Inflammatory macrophage treated with lipopolysaccharide for 4 hours (primary cell): ENCODE results near the gene HCN2.
"Not testable (repeated sequence)": the region's sequence is repeated elsewhere in the genome, so short reads cannot be mapped to it uniquely, and the experiment has no call there.

ENCODE experiments used
- DNase-seq: peaks from one replicate; pipeline ENCODE4 v3.0.0-alpha.2; 2020

Gene HCN2

DNA sequence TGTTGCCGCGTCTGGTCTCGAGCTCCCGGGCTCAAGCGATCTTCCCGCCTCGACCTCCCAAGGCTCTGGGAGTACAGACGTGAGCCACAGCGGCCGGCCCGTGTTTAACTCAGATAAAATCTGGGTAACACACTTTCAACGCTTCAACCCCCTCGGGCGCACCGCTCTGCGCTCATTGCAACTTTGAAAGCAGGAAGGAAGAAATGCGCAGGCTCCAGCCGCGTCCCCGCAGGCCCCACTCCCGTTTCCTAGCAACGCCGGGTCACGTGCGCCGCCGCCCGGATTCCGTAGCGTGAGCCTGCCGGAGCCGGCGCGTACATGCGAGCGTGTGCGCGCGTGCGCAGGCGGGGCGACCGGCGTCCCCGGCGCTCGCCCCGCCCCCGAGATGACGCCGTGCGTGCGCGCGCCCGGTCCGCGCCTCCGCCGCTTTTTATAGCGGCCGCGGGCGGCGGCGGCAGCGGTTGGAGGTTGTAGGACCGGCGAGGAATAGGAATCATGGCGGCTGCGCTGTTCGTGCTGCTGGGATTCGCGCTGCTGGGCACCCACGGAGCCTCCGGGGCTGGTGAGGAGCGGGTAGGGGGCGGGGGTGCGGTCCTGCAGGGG is 17.4 kb upstream of the HCN2 start, which contains the start of gene BSG:
Gene BSG (plus strand): TSS at position 457 of the 603 bp plus-strand sequence. CDS start 39 bp downstream, at position 496.
- DNase-seq = peak; percentile 99

DNA sequence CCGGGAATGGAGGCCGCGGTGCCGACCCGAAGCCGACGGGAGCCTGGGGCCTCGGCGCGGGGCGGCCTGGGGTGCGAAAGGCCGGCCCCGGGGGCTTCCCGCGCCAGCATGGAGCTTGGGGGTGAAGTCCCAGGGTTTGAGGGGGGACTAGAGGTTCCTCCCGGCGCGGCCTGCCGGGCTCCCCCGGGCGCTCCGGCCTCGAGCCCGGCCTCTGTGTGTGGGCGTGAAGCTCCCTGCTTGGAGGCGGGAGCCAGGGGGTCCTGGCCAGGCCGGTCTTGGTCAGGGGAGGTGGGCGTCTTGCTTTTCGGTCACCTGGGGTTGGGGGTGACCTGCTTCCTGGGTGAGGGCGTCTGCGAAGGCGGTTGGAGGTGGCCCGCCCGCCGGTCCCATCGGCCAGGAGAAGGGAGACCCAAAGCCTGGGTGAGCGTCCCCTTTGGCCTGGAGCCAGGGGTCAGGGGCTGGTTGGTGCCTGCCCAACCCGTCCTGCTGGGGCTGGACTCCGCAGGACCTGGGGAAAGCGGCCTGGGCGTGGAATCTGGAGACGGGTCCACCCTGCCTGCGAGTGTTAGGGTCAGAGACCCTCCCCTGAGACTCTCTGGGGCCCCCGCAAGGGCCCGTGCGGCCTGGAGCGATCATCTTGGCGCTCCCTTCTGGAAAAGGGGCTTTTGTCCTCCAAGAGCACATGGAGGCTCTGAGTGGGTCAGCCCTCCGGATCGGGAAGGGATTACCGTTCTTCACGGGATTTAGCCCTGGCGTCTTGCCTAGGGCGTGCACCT is 16.8 kb upstream of the HCN2 start:
- DNase-seq = peak; percentile 20

GRCh38 chr19:573519-573825 is 16.2 kb upstream of the HCN2 start:
- DNase-seq = no peak

- DNase-seq = no peak
Observed at GRCh38 chr19:574658-575526, 14.8 kb upstream of the HCN2 start.

DNA sequence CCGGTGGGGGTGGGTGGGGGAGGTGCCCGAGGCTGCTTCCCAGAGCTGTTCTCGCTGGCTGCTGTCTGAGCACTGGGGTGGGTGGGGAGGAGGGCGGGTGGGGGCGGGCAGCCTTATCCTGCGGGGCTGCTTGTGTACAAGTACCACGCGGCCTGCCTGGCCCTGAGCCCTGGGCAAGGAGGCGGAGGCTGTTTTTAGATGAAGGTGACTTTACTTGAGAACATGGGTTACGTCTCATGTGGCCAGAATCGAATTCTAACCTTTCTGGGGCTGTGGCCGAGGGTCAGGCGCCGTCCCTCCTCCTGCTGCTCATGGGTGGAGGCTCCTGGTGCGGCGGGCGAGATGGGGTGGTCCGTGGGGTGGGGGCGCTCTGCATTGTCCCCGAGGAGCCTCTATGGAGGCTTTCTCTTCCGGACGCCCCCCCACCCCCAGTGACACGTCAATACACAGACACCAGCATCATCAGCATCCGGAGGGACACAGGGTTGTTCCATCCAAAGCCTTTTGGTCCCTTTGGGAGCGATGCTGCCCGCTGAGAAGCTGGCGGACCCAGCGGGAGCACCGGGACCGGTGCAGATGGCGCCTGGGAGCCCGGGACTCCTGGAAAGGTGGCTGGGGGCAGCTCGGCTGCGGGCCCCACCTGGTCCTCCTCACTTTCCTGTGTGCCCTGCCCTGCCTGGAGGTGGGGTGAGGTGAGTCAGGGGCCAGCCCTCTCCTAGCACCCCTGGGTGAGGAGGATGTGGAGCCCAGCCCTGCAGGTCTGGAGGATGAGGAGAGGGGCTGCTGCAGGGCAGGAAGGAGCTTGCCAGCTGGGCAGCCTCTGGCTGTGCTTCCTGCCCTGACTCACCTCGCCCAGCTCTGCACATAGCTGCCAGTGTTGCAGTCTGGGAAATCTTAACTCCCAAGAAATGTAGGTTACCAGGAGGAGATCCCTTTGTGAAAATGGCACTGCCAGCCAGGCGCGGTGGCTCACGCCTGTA is 13.9 kb upstream of the HCN2 start:
- no peak for DNase-seq

DNA sequence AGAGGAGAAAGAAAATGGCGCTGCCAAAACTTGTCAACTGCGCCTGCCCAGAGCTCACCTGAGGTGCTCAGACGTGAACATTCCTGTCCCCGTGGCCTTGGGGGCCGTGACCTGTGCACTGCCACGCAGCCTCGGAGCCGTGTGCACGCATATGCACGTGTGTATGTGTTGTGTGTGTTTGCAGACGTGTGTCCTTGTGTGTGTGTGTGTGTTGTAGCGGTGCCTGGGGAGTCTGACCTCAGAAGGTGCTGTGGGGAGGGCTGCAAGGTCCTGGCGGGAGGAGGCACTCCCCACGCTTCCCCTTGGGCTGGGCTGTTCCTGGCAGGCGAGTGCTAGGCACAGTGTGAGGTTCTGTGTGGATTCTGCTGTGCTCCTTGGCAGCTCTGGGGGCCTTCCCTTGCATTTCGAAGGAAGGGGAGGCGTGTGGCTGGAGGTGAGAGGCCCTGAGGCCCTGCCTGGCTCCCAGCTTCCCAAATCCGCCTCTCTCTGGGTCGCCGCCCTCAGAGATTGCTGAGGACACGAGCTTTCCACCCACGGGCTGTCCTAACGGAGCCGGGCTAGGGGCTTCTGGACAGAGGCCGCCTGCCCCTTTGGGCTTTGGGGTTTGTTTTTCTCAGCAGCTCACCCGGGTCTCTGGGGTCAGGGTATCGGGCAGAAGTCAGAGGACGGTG is 12.8 kb upstream of the HCN2 start:
- no peak for DNase-seq

DNA sequence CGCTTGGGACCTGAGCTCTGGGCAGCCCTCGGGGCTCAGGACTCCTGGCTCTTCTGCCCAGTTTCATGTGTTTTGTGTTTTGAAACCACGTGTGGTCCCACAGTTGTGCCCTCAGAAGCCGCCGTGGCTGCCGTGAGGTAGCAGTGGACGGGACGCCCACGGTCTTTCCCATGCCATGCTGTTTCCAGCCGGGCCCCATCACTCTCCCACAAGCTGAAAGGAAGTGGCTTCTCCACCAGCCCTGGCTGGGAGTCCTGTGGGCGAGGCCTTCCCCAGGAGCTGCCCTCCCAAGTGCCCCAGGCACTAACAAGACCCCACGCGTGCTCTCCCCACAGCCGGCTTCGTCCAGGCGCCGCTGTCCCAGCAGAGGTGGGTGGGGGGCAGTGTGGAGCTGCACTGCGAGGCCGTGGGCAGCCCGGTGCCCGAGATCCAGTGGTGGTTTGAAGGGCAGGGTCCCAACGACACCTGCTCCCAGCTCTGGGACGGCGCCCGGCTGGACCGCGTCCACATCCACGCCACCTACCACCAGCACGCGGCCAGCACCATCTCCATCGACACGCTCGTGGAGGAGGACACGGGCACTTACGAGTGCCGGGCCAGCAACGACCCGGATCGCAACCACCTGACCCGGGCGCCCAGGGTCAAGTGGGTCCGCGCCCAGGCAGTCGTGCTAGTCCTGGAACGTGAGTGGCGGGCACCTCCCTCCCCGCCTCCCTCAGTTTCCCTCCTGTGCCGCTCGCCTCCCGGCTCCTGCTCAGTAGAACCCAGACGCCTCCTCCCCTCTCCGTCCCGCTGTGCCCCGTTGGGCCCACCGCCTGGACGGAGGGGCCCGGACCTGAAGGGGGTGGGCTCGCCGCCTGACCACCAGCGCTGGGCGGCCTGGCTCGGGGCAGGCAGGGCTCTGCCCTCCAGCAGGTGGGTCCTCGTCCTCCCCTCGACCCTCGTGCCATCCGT is 12.0 kb upstream of the HCN2 start:
- DNase-seq = no peak

- no peak for DNase-seq
Observed at GRCh38 chr19:579111-579841, 10.4 kb upstream of the HCN2 start.

GRCh38 chr19:579842-580155 is 9.9 kb upstream of the HCN2 start:
- no peak for DNase-seq

DNA sequence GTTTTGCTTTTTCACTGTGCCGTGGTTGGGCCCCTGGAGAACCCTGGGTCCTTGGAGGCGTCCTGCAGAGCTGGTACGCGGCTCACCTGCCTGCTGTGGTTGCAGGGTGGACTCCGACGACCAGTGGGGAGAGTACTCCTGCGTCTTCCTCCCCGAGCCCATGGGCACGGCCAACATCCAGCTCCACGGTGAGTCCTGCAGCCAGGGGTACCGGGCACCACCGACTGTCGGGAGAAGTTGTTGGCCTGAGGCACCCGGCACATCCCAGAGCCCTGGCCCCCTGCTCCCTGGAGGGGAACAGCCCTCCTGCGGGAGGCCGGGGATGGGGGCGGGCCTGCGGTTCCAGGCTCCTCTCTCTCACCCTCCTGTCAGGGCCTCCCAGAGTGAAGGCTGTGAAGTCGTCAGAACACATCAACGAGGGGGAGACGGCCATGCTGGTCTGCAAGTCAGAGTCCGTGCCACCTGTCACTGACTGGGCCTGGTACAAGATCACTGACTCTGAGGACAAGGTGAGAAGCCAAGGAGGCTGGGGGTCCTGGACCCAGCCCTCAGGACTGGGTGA is 9.3 kb upstream of the HCN2 start:
- DNase-seq = no peak

GRCh38 chr19:581399-582111 is 8.1 kb upstream of the HCN2 start:
- DNase-seq = no peak

DNA sequence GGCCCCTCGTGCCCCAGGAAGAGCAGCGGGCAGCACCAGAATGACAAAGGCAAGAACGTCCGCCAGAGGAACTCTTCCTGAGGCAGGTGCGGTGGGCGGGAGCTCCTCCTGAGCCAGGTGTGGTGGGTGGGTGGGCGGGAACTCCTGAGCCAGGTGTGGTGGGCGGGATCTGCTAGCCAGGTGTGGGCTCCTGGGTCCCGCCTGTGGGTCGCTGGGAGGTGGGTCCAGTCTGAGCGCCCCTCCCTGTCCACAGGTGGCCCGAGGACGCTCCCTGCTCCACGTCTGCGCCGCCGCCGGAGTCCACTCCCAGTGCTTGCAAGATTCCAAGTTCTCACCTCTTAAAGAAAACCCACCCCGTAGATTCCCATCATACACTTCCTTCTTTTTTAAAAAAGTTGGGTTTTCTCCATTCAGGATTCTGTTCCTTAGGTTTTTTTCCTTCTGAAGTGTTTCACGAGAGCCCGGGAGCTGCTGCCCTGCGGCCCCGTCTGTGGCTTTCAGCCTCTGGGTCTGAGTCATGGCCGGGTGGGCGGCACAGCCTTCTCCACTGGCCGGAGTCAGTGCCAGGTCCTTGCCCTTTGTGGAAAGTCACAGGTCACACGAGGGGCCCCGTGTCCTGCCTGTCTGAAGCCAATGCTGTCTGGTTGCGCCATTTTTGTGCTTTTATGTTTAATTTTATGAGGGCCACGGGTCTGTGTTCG is 7.0 kb upstream of the HCN2 start:
- peak; percentile 39 for DNase-seq

- DNase-seq = no peak
Observed at GRCh38 chr19:583198-583967, 6.3 kb upstream of the HCN2 start.

GRCh38 chr19:583968-584239 is 5.8 kb upstream of the HCN2 start:
- no peak for DNase-seq

GRCh38 chr19:584240-585001 is 5.3 kb upstream of the HCN2 start:
- DNase-seq = peak; percentile 22

DNA sequence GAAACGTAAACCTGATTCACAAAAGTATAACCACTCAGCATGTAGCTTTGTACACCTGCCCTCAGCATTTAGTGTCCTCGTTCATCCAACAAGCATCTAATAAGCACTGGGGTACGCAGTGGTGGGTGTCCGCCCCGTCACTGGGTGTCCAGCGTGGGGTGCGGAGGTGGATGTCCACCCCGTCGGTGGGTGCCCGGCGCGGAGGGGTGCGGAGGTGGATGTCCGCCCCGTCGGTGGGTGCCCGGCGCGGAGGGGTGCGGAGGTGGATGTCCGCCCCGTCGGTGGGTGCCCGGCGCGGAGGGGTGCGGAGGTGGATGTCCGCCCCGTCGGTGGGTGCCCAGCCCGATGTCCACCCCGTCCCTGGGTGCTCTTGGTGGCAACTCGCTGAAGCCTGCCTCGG is 4.5 kb upstream of the HCN2 start:
- DNase-seq = not testable (repeated sequence)

DNA sequence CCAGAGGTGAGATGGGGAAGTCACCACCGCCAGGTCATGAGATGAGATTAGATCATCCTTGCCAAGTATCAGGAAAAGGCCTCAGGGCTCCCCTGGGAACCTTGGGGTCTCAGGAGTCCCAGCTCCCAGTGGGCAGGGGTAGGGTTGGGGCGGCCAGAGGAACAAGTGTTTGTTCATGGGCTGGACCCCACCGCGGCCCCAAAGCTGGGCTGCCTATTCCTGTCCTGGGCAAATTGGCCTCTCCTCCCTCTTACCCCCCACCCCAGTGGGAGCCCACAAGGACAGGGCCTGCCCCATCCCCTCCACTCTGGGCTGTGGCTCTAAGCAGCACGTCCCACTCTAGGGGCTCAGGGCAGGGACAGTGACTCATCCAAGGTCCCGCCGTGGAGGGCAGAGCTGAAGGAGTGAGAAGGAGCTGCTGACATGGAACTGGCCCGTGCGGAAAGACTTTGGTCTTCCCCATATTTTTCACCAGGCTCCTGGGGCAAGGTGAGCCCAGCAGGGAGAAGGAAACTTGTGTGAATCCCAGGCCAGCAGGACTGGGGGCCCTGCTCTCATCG is 4.0 kb upstream of the HCN2 start:
- no peak for DNase-seq
